HG02938 (cell line): ENCODE data around the gene PARP9.

Experiments used
- ATAC-seq: cut with Tn5 transposase; IDR thresholded peaks from one replicate; pipeline ENCODE4 v1.9.1; 2021; ENCODE audit warnings: mild to moderate bottlenecking, moderate library complexity; ENCODE audit not compliant: unreplicated experiment

PARP9 gene

DNA sequence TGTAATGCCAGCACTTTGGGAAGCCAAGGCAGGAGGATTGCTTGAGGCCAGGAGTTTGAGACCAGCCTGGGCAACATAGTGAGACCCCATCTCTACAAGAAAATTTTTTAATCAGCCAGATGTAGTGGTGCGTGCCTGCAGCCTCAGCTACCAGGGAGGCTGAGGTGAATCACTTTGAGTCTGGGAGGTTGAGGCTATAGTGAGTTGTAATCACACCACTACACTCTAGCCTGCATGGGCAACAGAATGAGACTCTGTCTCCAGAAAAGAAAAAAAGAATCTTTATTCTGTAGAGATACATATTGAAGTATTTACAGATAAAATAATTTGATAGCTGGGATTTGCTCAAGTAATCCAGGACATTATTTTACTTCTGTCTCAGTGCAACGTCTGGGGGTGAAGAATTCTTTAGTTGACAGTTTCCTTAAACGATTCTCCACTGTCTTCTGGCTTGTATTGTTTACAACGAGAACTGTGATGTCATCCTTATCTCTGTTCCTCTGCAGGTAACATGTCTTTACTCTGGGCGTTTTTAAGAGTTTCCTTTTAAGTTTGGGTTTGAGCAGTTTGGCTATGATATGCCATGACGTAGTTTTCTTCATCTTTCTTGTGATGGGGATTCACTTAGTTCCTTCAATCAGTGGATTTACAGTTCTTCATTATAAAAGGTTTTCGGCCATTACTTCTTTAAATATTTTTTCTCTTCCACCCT, 75.7 kb downstream of the PARP9 start:
- no peak for ATAC-seq

- no peak for ATAC-seq
Observed at GRCh38 chr3:122484985-122485384, 79.1 kb downstream of the PARP9 start.

DNA sequence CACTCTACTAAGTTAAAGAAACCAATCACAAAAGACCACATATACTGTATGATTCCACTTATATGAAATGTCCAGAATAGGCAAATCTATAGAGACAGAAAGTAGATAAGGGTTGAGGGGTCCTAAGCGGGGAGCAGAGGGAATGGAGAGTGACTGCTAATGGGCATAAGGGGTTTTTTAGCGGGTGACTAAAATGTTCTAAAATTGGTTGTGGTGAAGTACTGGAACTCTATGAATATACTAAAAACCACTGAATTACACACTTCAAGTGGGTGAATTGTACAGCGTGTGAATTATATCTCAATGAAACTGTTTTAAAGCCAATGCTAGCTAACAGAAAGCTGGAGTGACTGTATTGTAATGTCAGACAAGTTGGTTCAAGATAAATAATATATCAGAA, 82.7 kb downstream of the PARP9 start:
- ATAC-seq: no peak
